Ascending aorta (tissue), 2 donors: Measurements from ENCODE around the gene FLNB. TPM values are rescaled to one million over a fixed set of nuclear protein-coding genes. Genes with fewer than 3 reads are reported as not detected.
"Not testable (repeated sequence)": the region's sequence is repeated elsewhere in the genome, so short reads cannot be mapped to it uniquely, and the experiment has no call there.

ENCODE experiments used
- DNase-seq, 2 donors: peaks; one replicate each; pipeline ENCODE4 v3.0.0-alpha.2; 2019; ENCODE audit warnings: low spot score in 2 of 2
- H3K27ac ChIP-seq, 2 donors: fragments of 200-600 bp; sonication (generic); one replicate each; pipeline ENCODE4 v1.5.1; 2016 to 2017; ENCODE audit warnings: mild to moderate bottlenecking in 1 of 2
- H3K27me3 ChIP-seq: fragments of 200-600 bp; sonication (generic); one replicate; pipeline ENCODE4 v1.5.1; 2017
- H3K36me3 ChIP-seq, 2 donors: fragments of 200-600 bp; sonication (generic); one replicate each; pipeline ENCODE4 v1.5.1; 2016
- H3K4me1 ChIP-seq, 2 donors: fragments of 200-600 bp; sonication (generic); one replicate each; pipeline ENCODE4 v1.5.1; 2016 to 2017; ENCODE audit warnings: mild to moderate bottlenecking in 1 of 2
- H3K4me3 ChIP-seq, 2 donors: fragments of 200-600 bp; sonication (generic); one replicate each; pipeline ENCODE4 v1.5.1; 2016 to 2017; ENCODE audit warnings: mild to moderate bottlenecking in 1 of 2
- H3K9me3 ChIP-seq, 2 donors: fragments of 200-600 bp; sonication (generic); one replicate each; pipeline ENCODE4 v1.5.1; 2016
- CTCF ChIP-seq, 3 experiments: fragments of 200-600 bp in 2 of 3; fragments of 450-650 bp in 1 of 3; sonication (generic) in 2 of 3; IDR thresholded peaks; one replicate each; pipeline ENCODE4 v1.5.1; 2016 to 2019; ENCODE audit warnings: antibody characterized with exemption in 3 of 3, mild to moderate bottlenecking in 1 of 3, moderate library complexity in 1 of 3
- intact Hi-C: fragments of 100-400 bp; cut with DNase I; formaldehyde crosslinking; loops from one replicate; pipeline ENCODE4 v1.15.1; 2023
- total RNA-seq: library from RNA; depleted of rRNA; stranded (reverse); fragments of >200 nt; gene quantifications from one replicate; pipeline ENCODE4 v1.1.0, GENCODE V29; 2016

The FLNB gene
- total RNA-seq, 1 donor from 2014 or later: 144 TPM

DNA sequence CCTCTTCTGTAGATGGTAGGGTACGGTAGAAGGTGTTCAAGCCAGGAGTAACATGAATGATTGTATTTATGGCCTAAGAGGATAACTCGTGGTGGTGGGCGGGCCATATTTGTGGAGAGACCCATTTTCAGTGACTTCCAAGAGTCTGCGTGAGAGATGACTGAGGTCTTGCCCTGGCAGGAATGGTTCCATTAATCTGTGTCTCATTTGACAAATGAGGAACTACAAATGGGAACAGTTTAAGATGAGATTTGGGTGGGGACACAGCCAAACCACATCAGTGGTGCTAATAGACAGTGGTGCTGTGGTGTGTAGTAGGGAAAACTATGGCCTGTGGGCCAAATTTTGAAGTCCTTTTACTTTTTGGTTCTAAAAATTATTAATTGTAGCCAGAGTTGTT, 47.1 kb downstream of the FLNB start:
- intact Hi-C loops: no loop called here
- Histone ChIP-seq H3K36me3 (peaks cover 0 to 4% of the 10 kb centered on the region in 2 donors), H3K27me3 (no peaks in the 10 kb centered on the region), H3K27ac (peak overlapping the region; percentile 72 to 82), H3K4me3 (no peak overlapping the region), H3K9me3 (no peaks in the 10 kb centered on the region), H3K4me1 (peaks cover 8 to 45% of the 10 kb centered on the region in 2 donors)
- no peak for DNase-seq
- no peak for TF ChIP-seq CTCF (IDR thresholded peaks at IDR 0.05)

GRCh38 chr3:58055891-58056290, 47.7 kb downstream of the FLNB start:
- H3K36me3 ChIP-seq, intact Hi-C loops, H3K27me3 ChIP-seq, H3K9me3 ChIP-seq, DNase-seq, H3K4me3 ChIP-seq: not testable (repeated sequence)
- Histone ChIP-seq H3K4me1 (peaks cover 8 to 49% of the 10 kb centered on the region in 2 donors), H3K27ac (peak overlapping the region; percentile 13 to 39)

- Histone ChIP-seq H3K36me3 (peaks cover 0 to 4% of the 10 kb centered on the region in 2 donors), H3K4me1 (peaks cover 8 to 49% of the 10 kb centered on the region in 2 donors), H3K4me3 (no peak overlapping the region), H3K9me3 (no peaks in the 10 kb centered on the region), H3K27ac (peak overlapping the region; percentile 72 to 86), H3K27me3 (no peaks in the 10 kb centered on the region)
- DNase-seq: no peak
- intact Hi-C loops: no loop called here
- TF ChIP-seq CTCF (IDR thresholded peaks at IDR 0.05): no peak
Observed at GRCh38 chr3:58058361-58059263, 50.4 kb downstream of the FLNB start.

DNA sequence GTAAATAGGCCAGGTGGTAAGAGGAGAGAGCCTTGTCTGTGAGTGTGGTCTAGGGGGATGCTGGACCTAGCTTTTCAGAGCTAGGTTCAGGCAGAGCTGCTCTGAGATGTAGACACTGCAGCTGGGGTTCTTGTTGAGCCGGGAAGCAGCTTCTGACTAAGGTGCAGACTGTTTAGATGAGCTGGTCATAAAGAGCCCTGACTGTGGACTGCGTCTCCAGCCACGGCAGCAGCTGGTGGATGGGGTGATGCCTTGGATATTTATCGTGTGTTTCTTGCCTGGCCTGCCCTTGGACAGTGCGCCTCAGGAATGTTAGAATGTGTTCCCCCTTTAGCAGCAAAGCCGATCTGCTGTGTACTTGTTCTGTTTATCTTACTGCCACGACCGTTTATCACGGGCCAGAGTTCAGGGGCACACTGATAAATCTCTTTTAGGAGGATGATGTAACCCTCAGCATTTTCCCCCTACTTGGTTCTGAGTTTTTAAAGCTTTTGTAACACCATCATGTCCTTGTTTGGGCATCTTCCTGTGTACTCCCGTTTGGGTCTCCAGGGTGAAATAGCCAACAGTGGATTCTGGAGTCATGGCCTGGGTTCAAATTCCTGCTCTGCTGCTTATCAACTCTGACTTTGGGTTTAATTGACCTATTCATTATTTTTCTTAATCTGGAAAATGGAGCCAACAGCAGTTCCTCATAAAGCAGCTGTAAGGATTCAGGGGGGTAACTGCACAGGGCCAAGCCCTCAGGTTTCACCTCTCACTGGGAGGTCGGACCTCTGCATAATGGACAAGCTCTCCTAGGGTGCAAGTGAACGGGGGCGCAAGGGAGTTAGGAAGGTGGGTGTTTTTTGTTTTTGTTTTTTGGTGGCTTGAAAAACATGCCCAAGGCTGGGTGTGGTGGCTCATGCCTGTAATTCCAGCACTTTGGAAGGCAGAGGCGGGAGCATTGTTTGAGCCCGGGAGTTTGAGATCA, 51.4 kb downstream of the FLNB start:
- no peaks in the 10 kb centered on the region for H3K27me3 ChIP-seq
- no peak for TF ChIP-seq CTCF (IDR thresholded peaks at IDR 0.05)
- H3K4me3 ChIP-seq: peak overlapping the region in 1 of 2 donors; percentile 14
- peaks cover 0 to 4% of the 10 kb centered on the region in 2 donors for H3K36me3 ChIP-seq
- intact Hi-C loops: no loop called here
- peaks cover 8 to 51% of the 10 kb centered on the region in 2 donors for H3K4me1 ChIP-seq
- peak in 1 of 2 donors; percentile 79 for DNase-seq
- H3K27ac ChIP-seq: peak overlapping the region; percentile 72 to 86
- H3K9me3 ChIP-seq: no peaks in the 10 kb centered on the region

DNA sequence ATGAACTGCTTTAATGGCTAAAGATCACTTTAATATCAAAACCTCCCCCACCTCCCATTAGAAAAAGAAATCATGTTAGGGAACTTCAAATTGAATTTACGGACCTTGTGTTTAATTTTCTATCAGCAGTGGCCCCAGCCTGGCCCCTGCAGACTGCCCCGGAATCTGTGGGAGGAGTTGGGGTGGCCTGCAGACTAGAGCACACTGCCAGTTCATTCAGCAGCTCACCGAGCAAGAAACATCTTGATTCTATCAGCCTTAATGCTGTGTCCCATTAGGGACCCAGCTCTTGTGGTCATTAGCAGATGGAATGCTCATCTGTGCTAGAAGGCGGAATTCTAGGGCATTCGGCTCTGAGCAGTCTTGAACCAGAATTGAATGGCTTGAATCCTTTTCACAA, 54.2 kb downstream of the FLNB start:
- Histone ChIP-seq H3K36me3 (peaks cover 0 to 4% of the 10 kb centered on the region in 2 donors), H3K4me1 (peaks cover 8 to 72% of the 10 kb centered on the region in 2 donors), H3K9me3 (no peaks in the 10 kb centered on the region), H3K27me3 (no peaks in the 10 kb centered on the region), H3K4me3 (no peak overlapping the region), H3K27ac (peak overlapping the region; percentile 85 to 86)
- DNase-seq: no peak
- TF ChIP-seq CTCF (IDR thresholded peaks at IDR 0.05): no peak
- intact Hi-C loops: no loop called here
